SK-N-SH treated with all-trans-retinoic acid at 6 μM for 48 hours (cell line): ENCODE data around the gene ADGRB3.

Experiments used
- ARNTL ChIP-seq: fragments of 450-650 bp; formaldehyde crosslinking; IDR thresholded peaks from 2 replicates; pipeline ENCODE4 v1.5.0; 2020; ENCODE audit warnings: low read depth, mild to moderate bottlenecking, moderate library complexity, borderline replicate concordance
- BACH2 ChIP-seq: fragments of 250-450 bp; sonication (Bioruptor Pico); IDR thresholded peaks from 2 replicates; pipeline ENCODE4 v1.9.0; 2021; ENCODE audit warnings: mild to moderate bottlenecking, borderline replicate concordance
- CREB5 ChIP-seq: fragments of 250-450 bp; sonication (Bioruptor Pico); IDR thresholded peaks from 2 replicates; pipeline ENCODE4 v1.5.1; 2020; ENCODE audit warnings: low read depth, mild to moderate bottlenecking, moderate library complexity
- CSDC2 ChIP-seq: fragments of 250-450 bp; sonication (Bioruptor Pico); IDR thresholded peaks from 2 replicates; pipeline ENCODE4 v1.5.0; 2020; ENCODE audit warnings: mild to moderate bottlenecking, moderate library complexity
- GLIS3 ChIP-seq: fragments of 250-450 bp; sonication (Bioruptor Pico); IDR thresholded peaks from 2 replicates; pipeline ENCODE4 v1.5.0; 2020; ENCODE audit warnings: mild to moderate bottlenecking, moderate library complexity
- ISL1 ChIP-seq: fragments of 250-450 bp; sonication (Bioruptor Pico); IDR thresholded peaks from 2 replicates; pipeline ENCODE4 v2.1.2; 2022; ENCODE audit warnings: mild to moderate bottlenecking, moderate library complexity
- PATZ1 ChIP-seq: fragments of 250-450 bp; sonication (Bioruptor Pico); IDR thresholded peaks from 2 replicates; pipeline ENCODE4 v1.8.0; 2020; ENCODE audit warnings: mild to moderate bottlenecking, moderate library complexity, borderline replicate concordance
- RARB ChIP-seq: fragments of 250-450 bp; sonication (Bioruptor Pico); IDR thresholded peaks from 2 replicates; pipeline ENCODE4 v1.8.0; 2021; ENCODE audit warnings: mild to moderate bottlenecking, moderate library complexity
- TOX ChIP-seq: fragments of 250-450 bp; sonication (Bioruptor Pico); IDR thresholded peaks from 2 replicates; pipeline ENCODE4 v1.8.0; 2021; ENCODE audit warnings: mild to moderate bottlenecking, moderate library complexity, borderline replicate concordance
- ZFP3 ChIP-seq: fragments of 250-450 bp; sonication (Bioruptor Pico); IDR thresholded peaks from 2 replicates; pipeline ENCODE4 v1.5.0; 2020; ENCODE audit warnings: mild to moderate bottlenecking, moderate library complexity
- ZNF565 ChIP-seq: fragments of 450-650 bp; formaldehyde crosslinking; conservative IDR thresholded peaks from 2 replicates; pipeline ENCODE4 v1.5.0; 2020; ENCODE audit warnings: low read depth, mild to moderate bottlenecking, moderate library complexity
- ZNF8 ChIP-seq: fragments of 450-650 bp; formaldehyde crosslinking; IDR thresholded peaks from 2 replicates; pipeline ENCODE4 v1.5.0; 2020; ENCODE audit warnings: mild to moderate bottlenecking, moderate library complexity
- TF ChIP-seq, protein P1 (sequence below): fragments of 250-450 bp; sonication (Bioruptor Pico); IDR thresholded peaks from 2 replicates; pipeline ENCODE4 v1.5.0; 2020; ENCODE audit warnings: mild to moderate bottlenecking, moderate library complexity
- TF ChIP-seq, protein P2 (sequence below): fragments of 250-450 bp; sonication (Bioruptor Pico); IDR thresholded peaks from 2 replicates; pipeline ENCODE4 v1.8.0; 2021; ENCODE audit warnings: low read depth, mild to moderate bottlenecking, moderate library complexity, borderline replicate concordance

- no peak for TF ChIP-seq CSDC2
- no peak; the same call in 1 of the 2 replicates for TF ChIP-seq GLIS3 (CRISPR knock-in tag)
- no peak for TF ChIP-seq ISL1 (CRISPR knock-in tag)
- TF ChIP-seq PATZ1 (CRISPR knock-in tag): no peak
- TF ChIP-seq ARNTL: no peak
- TF ChIP-seq RARB (CRISPR knock-in tag): no peak
- TF ChIP-seq, protein P1, sequence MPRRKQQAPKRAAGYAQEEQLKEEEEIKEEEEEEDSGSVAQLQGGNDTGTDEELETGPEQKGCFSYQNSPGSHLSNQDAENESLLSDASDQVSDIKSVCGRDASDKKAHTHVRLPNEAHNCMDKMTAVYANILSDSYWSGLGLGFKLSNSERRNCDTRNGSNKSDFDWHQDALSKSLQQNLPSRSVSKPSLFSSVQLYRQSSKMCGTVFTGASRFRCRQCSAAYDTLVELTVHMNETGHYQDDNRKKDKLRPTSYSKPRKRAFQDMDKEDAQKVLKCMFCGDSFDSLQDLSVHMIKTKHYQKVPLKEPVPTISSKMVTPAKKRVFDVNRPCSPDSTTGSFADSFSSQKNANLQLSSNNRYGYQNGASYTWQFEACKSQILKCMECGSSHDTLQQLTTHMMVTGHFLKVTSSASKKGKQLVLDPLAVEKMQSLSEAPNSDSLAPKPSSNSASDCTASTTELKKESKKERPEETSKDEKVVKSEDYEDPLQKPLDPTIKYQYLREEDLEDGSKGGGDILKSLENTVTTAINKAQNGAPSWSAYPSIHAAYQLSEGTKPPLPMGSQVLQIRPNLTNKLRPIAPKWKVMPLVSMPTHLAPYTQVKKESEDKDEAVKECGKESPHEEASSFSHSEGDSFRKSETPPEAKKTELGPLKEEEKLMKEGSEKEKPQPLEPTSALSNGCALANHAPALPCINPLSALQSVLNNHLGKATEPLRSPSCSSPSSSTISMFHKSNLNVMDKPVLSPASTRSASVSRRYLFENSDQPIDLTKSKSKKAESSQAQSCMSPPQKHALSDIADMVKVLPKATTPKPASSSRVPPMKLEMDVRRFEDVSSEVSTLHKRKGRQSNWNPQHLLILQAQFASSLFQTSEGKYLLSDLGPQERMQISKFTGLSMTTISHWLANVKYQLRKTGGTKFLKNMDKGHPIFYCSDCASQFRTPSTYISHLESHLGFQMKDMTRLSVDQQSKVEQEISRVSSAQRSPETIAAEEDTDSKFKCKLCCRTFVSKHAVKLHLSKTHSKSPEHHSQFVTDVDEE: no peak
- TF ChIP-seq BACH2: no peak
- no peak for TF ChIP-seq CREB5 (CRISPR knock-in tag)
- TF ChIP-seq TOX (CRISPR knock-in tag): no peak
- TF ChIP-seq, protein P2, sequence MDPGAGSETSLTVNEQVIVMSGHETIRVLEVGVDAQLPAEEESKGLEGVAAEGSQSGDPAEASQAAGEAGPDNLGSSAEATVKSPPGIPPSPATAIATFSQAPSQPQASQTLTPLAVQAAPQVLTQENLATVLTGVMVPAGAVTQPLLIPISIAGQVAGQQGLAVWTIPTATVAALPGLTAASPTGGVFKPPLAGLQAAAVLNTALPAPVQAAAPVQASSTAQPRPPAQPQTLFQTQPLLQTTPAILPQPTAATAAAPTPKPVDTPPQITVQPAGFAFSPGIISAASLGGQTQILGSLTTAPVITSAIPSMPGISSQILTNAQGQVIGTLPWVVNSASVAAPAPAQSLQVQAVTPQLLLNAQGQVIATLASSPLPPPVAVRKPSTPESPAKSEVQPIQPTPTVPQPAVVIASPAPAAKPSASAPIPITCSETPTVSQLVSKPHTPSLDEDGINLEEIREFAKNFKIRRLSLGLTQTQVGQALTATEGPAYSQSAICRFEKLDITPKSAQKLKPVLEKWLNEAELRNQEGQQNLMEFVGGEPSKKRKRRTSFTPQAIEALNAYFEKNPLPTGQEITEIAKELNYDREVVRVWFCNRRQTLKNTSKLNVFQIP (CRISPR knock-in tag): no peak
- no peak for TF ChIP-seq ZNF565
- TF ChIP-seq ZNF8: no peak
- TF ChIP-seq ZFP3 (CRISPR knock-in tag): no peak
Measured at GRCh38 chr6:68747110-68747790, 112.2 kb downstream of the ADGRB3 start.
